Stomach (tissue), 4 donors: ENCODE data around the gene PRR14L.
"Not testable (repeated sequence)": the region's sequence is repeated elsewhere in the genome, so short reads cannot be mapped to it uniquely, and the experiment has no call there.

Experiments
- CTCF ChIP-seq, 7 experiments: fragments of 450-650 bp in 4 of 7; fragments of 200-600 bp in 3 of 7; sonication (generic) in 3 of 7; IDR thresholded peaks; one replicate each; pipeline ENCODE4 v1.5.1; 2016 to 2019; ENCODE audit warnings: antibody characterized with exemption in 7 of 7, control low read depth in 2 of 7, mild to moderate bottlenecking in 1 of 7
- EP300 ChIP-seq: sonication (generic); formaldehyde crosslinking; IDR thresholded peaks from one replicate; pipeline ENCODE4 v1.6.1; 2017; ENCODE audit warnings: antibody characterized with exemption

- not testable (repeated sequence) for TF ChIP-seq EP300; CTCF (IDR thresholded peaks at IDR 0.05)
Observed at GRCh38 chr22:31758860-31759259, 8.9 kb upstream of the PRR14L start.
